H9 (cell line): Measurements from ENCODE around the gene SPTLC3. TPM values are rescaled to one million over a fixed set of nuclear protein-coding genes. Genes with fewer than 3 reads are reported as not detected.

Experiments
- DNase-seq: peaks from one replicate; pipeline ENCODE4 v3.0.0-alpha.2; 2017
- H2AFZ ChIP-seq: one replicate; pipeline ENCODE4 v1.6.1; 2013; ENCODE audit warnings: mild to moderate bottlenecking, low read length, control low read depth, moderate library complexity
- H2AK5ac ChIP-seq: 2 replicates; pipeline ENCODE4 v1.6.1; 2013; ENCODE audit warnings: low read length, control low read depth, mixed read lengths; ENCODE audit not compliant: insufficient read length
- H2BK120ac ChIP-seq: one replicate; pipeline ENCODE4 v1.6.1; 2013; ENCODE audit warnings: low read depth, mild to moderate bottlenecking, low read length, control low read depth, inconsistent platforms; ENCODE audit not compliant: poor library complexity, severe bottlenecking
- H2BK12ac ChIP-seq: 2 replicates; pipeline ENCODE4 v1.6.1; 2013; ENCODE audit warnings: low read length, control low read depth, mixed read lengths, low read depth; ENCODE audit not compliant: insufficient read length
- H2BK15ac ChIP-seq: 2 replicates; pipeline ENCODE4 v1.6.1; 2013; ENCODE audit warnings: low read depth, low read length, control low read depth
- H2BK20ac ChIP-seq: one replicate; pipeline ENCODE4 v1.6.1; 2013; ENCODE audit warnings: low read depth, mild to moderate bottlenecking, low read length, control low read depth, inconsistent platforms; ENCODE audit not compliant: poor library complexity, severe bottlenecking
- H2BK5ac ChIP-seq: 2 replicates; pipeline ENCODE4 v1.6.1; 2013; ENCODE audit warnings: low read length, control low read depth, mixed read lengths; ENCODE audit not compliant: insufficient read length
- H3K14ac ChIP-seq: 2 replicates; pipeline ENCODE4 v1.6.1; 2013; ENCODE audit warnings: low read length, control low read depth; ENCODE audit not compliant: insufficient read depth
- H3K18ac ChIP-seq: 2 replicates; pipeline ENCODE4 v1.6.1; 2013; ENCODE audit warnings: low read depth, mild to moderate bottlenecking, mixed read lengths, low read length, control low read depth; ENCODE audit not compliant: insufficient read length
- H3K23ac ChIP-seq: 2 replicates; pipeline ENCODE4 v1.6.1; 2013; ENCODE audit warnings: low read length, control low read depth, mixed read lengths, low read depth; ENCODE audit not compliant: insufficient read length
- H3K23me2 ChIP-seq: 2 replicates; pipeline ENCODE4 v1.6.1; 2013; ENCODE audit warnings: low read depth, mild to moderate bottlenecking, mixed read lengths, low read length, control low read depth; ENCODE audit not compliant: insufficient read length, poor library complexity, severe bottlenecking
- H3K27ac ChIP-seq: 2 replicates; pipeline ENCODE4 v1.5.1; 2013; ENCODE audit warnings: low read length, control low read depth, mixed read lengths, low read depth; ENCODE audit not compliant: insufficient read length
- H3K27me3 ChIP-seq: 2 replicates; pipeline ENCODE4 v1.6.1; 2013; ENCODE audit warnings: low read length, control low read depth, inconsistent platforms; ENCODE audit not compliant: insufficient read depth
- H3K4ac ChIP-seq: 2 replicates; pipeline ENCODE4 v1.6.1; 2013; ENCODE audit warnings: low read depth, mild to moderate bottlenecking, control low read depth, inconsistent platforms, low read length, moderate library complexity
- H3K4me1 ChIP-seq: 2 replicates; pipeline ENCODE4 v1.6.1; 2013; ENCODE audit warnings: low read length, control low read depth, inconsistent platforms; ENCODE audit not compliant: insufficient read depth
- H3K4me2 ChIP-seq: 2 replicates; pipeline ENCODE4 v1.6.1; 2013; ENCODE audit warnings: low read length, control low read depth, mixed read lengths; ENCODE audit not compliant: insufficient read length, insufficient read depth
- H3K56ac ChIP-seq: 2 replicates; pipeline ENCODE4 v1.6.1; 2013; ENCODE audit warnings: low read depth, mild to moderate bottlenecking, mixed read lengths, low read length, control low read depth; ENCODE audit not compliant: insufficient read length
- H3K79me1 ChIP-seq: 2 replicates; pipeline ENCODE4 v1.6.1; 2013; ENCODE audit warnings: low read depth, mild to moderate bottlenecking, moderate library complexity, low read length, control low read depth, inconsistent platforms; ENCODE audit not compliant: insufficient read depth, poor library complexity, severe bottlenecking
- H3K79me2 ChIP-seq: 2 replicates; pipeline ENCODE4 v1.6.1; 2013; ENCODE audit warnings: low read length, control low read depth, inconsistent platforms; ENCODE audit not compliant: insufficient read depth
- H3K9ac ChIP-seq: 2 replicates; pipeline ENCODE4 v1.6.1; 2013; ENCODE audit warnings: low read length, control low read depth, mixed read lengths; ENCODE audit not compliant: insufficient read length; ENCODE audit errors: extremely low read depth
- H3K9me3 ChIP-seq: one replicate; pipeline ENCODE4 v1.6.1; 2013; ENCODE audit warnings: low read depth, low read length, inconsistent platforms; ENCODE audit not compliant: control insufficient read depth
- H3T11ph ChIP-seq: one replicate; pipeline ENCODE4 v1.6.1; 2013; ENCODE audit warnings: mild to moderate bottlenecking, low read length, control low read depth, inconsistent platforms
- H4K20me1 ChIP-seq: one replicate; pipeline ENCODE4 v1.6.1; 2013; ENCODE audit not compliant: control insufficient read depth, insufficient read length, insufficient read depth
- H4K5ac ChIP-seq: 2 replicates; pipeline ENCODE4 v1.6.1; 2013; ENCODE audit warnings: low read depth, mild to moderate bottlenecking, mixed read lengths, low read length, control low read depth; ENCODE audit not compliant: insufficient read length
- H4K8ac ChIP-seq: replicated peaks from 2 replicates; pipeline ENCODE4 v1.6.1; 2013; ENCODE audit warnings: low read length, control low read depth, mixed read lengths, low read depth; ENCODE audit not compliant: insufficient read length
- H4K91ac ChIP-seq: 2 replicates; pipeline ENCODE4 v1.6.1; 2013; ENCODE audit warnings: low read depth, mild to moderate bottlenecking, moderate library complexity, mixed read lengths, low read length, control low read depth; ENCODE audit not compliant: insufficient read length
- H3K27ac Mint-ChIP-seq, 3 experiments: 2 replicates in 2 of 3; 3 replicates in 1 of 3; pipeline ENCODE4 v1.8.0; 2020 to 2021; ENCODE audit warnings: mixed read lengths in 3 of 3, mild to moderate bottlenecking in 1 of 3, moderate library complexity in 1 of 3
- H3K27me3 Mint-ChIP-seq: 2 replicates; pipeline ENCODE4 v1.8.0; 2021; ENCODE audit warnings: low read depth, mild to moderate bottlenecking, moderate library complexity, mixed read lengths
- H3K36me3 Mint-ChIP-seq, 3 experiments: 2 replicates in 2 of 3; 3 replicates in 1 of 3; pipeline ENCODE4 v1.8.0; 2020 to 2021; ENCODE audit warnings: low read depth in 3 of 3, mixed read lengths in 3 of 3; ENCODE audit not compliant: insufficient read depth in 1 of 3
- H3K4me1 Mint-ChIP-seq, 2 experiments: 2 replicates each; pipeline ENCODE4 v1.8.0; 2020; ENCODE audit warnings: mixed read lengths in 2 of 2
- H3K4me3 Mint-ChIP-seq, 2 experiments: 2 replicates in 1 of 2; 3 replicates in 1 of 2; pipeline ENCODE4 v1.8.0; 2020 to 2021; ENCODE audit warnings: mild to moderate bottlenecking in 2 of 2, mixed read lengths in 2 of 2, moderate library complexity in 1 of 2
- H3K9me3 Mint-ChIP-seq, 2 experiments: 2 replicates in 1 of 2; 3 replicates in 1 of 2; pipeline ENCODE4 v1.8.0; 2020; ENCODE audit warnings: mild to moderate bottlenecking in 2 of 2, mixed read lengths in 2 of 2, moderate library complexity in 1 of 2
- CTCF ChIP-seq: fragments of 200-600 bp; sonication (generic); conservative IDR thresholded peaks from 3 replicates; pipeline ENCODE4 v1.8.0; 2021; ENCODE audit warnings: antibody characterized with exemption, mild to moderate bottlenecking
- WGBS: extraction: QIAGEN DNeasy Blood & Tissue Kit; methylation state at CpG from one replicate; pipeline ENCODE4 v1.1.7; 2013; ENCODE audit warnings: missing lambda C conversion rate, low lambda C conversion rate, mixed read lengths; ENCODE audit not compliant: insufficient read length; ENCODE audit errors: extremely low coverage; 5-methylcytosine and 5-hydroxymethylcytosine counted together
- total RNA-seq: library from RNA; stranded (reverse); gene quantifications from 2 replicates; pipeline ENCODE4 v1.2.1, GENCODE V29; 2021

SPTLC3 gene
- total RNA-seq, 1 experiment from 2014 or later = 0.68 TPM

GRCh38 chr20:13130707-13131103 is 121.9 kb downstream of the SPTLC3 start:
- H3K27ac Mint-ChIP-seq = no peak overlapping the region
- no peak for DNase-seq

More at GRCh38 chr20:13130707-13131103, 121.9 kb downstream of the SPTLC3 start:
- H4K5ac ChIP-seq = no peak overlapping the region
- H3K23me2 ChIP-seq = no peaks in the 10 kb centered on the region
- no peaks in the 10 kb centered on the region for H3K4me1 ChIP-seq
- H4K20me1 ChIP-seq = no peaks in the 10 kb centered on the region
- H3K36me3 Mint-ChIP-seq = peaks cover 0 to 7% (median 0%) of the 10 kb centered on the region in 3 experiments; a peak in 1 of 7 replicates
- H3K79me2 ChIP-seq = no peaks in the 10 kb centered on the region
- H3K4ac ChIP-seq = no peak overlapping the region
- no peak overlapping the region for H2BK5ac ChIP-seq
- no peak overlapping the region for H2BK120ac ChIP-seq
- no peak overlapping the region for H3T11ph ChIP-seq
- H3K23ac ChIP-seq = no peak overlapping the region
- no peak overlapping the region for H3K9ac ChIP-seq
- no peaks in the 10 kb centered on the region; a peak in 1 of 5 replicates for H3K9me3 Mint-ChIP-seq
- no peak overlapping the region for H3K18ac ChIP-seq
- no peak overlapping the region for H2BK12ac ChIP-seq
- no peak overlapping the region for H2BK15ac ChIP-seq
- no peak overlapping the region for H2AK5ac ChIP-seq
- H3K4me1 Mint-ChIP-seq = no peaks in the 10 kb centered on the region
- peaks cover 3% of the 10 kb centered on the region; the same call in 1 of the 2 replicates for H3K27me3 Mint-ChIP-seq
- H3K4me2 ChIP-seq = no peak overlapping the region
- H3K4me3 Mint-ChIP-seq = no peak overlapping the region
- H2BK20ac ChIP-seq = no peak overlapping the region
- no peaks in the 10 kb centered on the region for H3K27me3 ChIP-seq
- H2AFZ ChIP-seq = no peak overlapping the region
- H3K56ac ChIP-seq = no peak overlapping the region
- no peak overlapping the region for H4K8ac ChIP-seq
- H3K9me3 ChIP-seq = no peaks in the 10 kb centered on the region
- WGBS = no CpG with 5 or more reads among the region's 3 CpGs
- no peak overlapping the region for H3K27ac ChIP-seq
- no peaks in the 10 kb centered on the region for H3K79me1 ChIP-seq
- TF ChIP-seq CTCF = no peak
- H4K91ac ChIP-seq = no peak overlapping the region
- H3K14ac ChIP-seq = no peak overlapping the region
